Mesothelial cell of epicardium (in vitro differentiated cells): ENCODE measurements around the gene PPP2R3A. TPM values are rescaled to one million over a fixed set of nuclear protein-coding genes. Genes with fewer than 3 reads are reported as not detected.

ENCODE experiments used
- DNase-seq, 2 experiments: peaks; one replicate each; pipeline ENCODE4 v3.0.0; 2021; ENCODE audit warnings: low spot score in 2 of 2; ENCODE audit not compliant: unreplicated experiment in 2 of 2
- H3K27ac Mint-ChIP-seq: 2 replicates; pipeline ENCODE4 v1.8.0; 2021; ENCODE audit warnings: mixed read lengths
- H3K27me3 Mint-ChIP-seq: 2 replicates; pipeline ENCODE4 v1.8.0; 2021; ENCODE audit warnings: low read depth, mixed read lengths
- H3K36me3 Mint-ChIP-seq: 2 replicates; pipeline ENCODE4 v1.8.0; 2021; ENCODE audit warnings: mixed read lengths
- H3K4me1 Mint-ChIP-seq: 2 replicates; pipeline ENCODE4 v1.8.0; 2021; ENCODE audit warnings: mixed read lengths
- H3K4me3 Mint-ChIP-seq: 2 replicates; pipeline ENCODE4 v1.8.0; 2021; ENCODE audit warnings: mild to moderate bottlenecking, moderate library complexity, mixed read lengths
- H3K9me3 Mint-ChIP-seq: 2 replicates; pipeline ENCODE4 v1.8.0; 2021; ENCODE audit warnings: mixed read lengths
- CTCF ChIP-seq: fragments of 200-600 bp; sonication (generic); IDR thresholded peaks from one replicate; pipeline ENCODE4 v1.5.0; 2021; ENCODE audit warnings: antibody characterized with exemption; ENCODE audit not compliant: unreplicated experiment
- total RNA-seq: library from RNA; stranded (reverse); gene quantifications from 3 replicates; pipeline ENCODE4 v1.2.1, GENCODE V29; 2021

Gene PPP2R3A
- total RNA-seq, 1 donor from 2014 or later = 18.7 TPM

GRCh38 chr3:135920275-135920674 is 45.3 kb upstream of the PPP2R3A start:
- TF ChIP-seq CTCF = no peak
- no peak for DNase-seq
- Mint-ChIP-seq H3K36me3 (no peaks in the 10 kb centered on the region), H3K9me3 (no peaks in the 10 kb centered on the region), H3K4me3 (no peak overlapping the region), H3K27me3 (no peaks in the 10 kb centered on the region), H3K27ac (no peak overlapping the region), H3K4me1 (no peaks in the 10 kb centered on the region)

- TF ChIP-seq CTCF = no peak
- no peaks in the 10 kb centered on the region for H3K27me3 Mint-ChIP-seq
- DNase-seq = no peak
- peaks cover 10% of the 10 kb centered on the region for H3K4me1 Mint-ChIP-seq
- H3K9me3 Mint-ChIP-seq = no peaks in the 10 kb centered on the region
- H3K36me3 Mint-ChIP-seq = no peaks in the 10 kb centered on the region
- H3K4me3 Mint-ChIP-seq = no peak overlapping the region
- no peak overlapping the region for H3K27ac Mint-ChIP-seq
Observed at GRCh38 chr3:135922903-135923250, 42.7 kb upstream of the PPP2R3A start.

- Mint-ChIP-seq H3K27me3 (no peaks in the 10 kb centered on the region), H3K36me3 (no peaks in the 10 kb centered on the region), H3K9me3 (no peaks in the 10 kb centered on the region), H3K27ac (no peak overlapping the region), H3K4me1 (peaks cover 17% of the 10 kb centered on the region), H3K4me3 (no peak overlapping the region)
- no peak for TF ChIP-seq CTCF
- no peak for DNase-seq
Observed at GRCh38 chr3:135924506-135924905, 41.0 kb upstream of the PPP2R3A start.

GRCh38 chr3:135926664-135927063 is 38.9 kb upstream of the PPP2R3A start:
- TF ChIP-seq CTCF = no peak
- no peaks in the 10 kb centered on the region for H3K27me3 Mint-ChIP-seq
- no peaks in the 10 kb centered on the region for H3K36me3 Mint-ChIP-seq
- no peak overlapping the region for H3K4me3 Mint-ChIP-seq
- no peaks in the 10 kb centered on the region for H3K9me3 Mint-ChIP-seq
- peaks cover 26% of the 10 kb centered on the region for H3K4me1 Mint-ChIP-seq
- no peak for DNase-seq
- no peak overlapping the region for H3K27ac Mint-ChIP-seq

GRCh38 chr3:135927155-135927554 is 38.4 kb upstream of the PPP2R3A start:
- TF ChIP-seq CTCF = no peak
- no peaks in the 10 kb centered on the region for H3K9me3 Mint-ChIP-seq
- H3K4me1 Mint-ChIP-seq = peaks cover 26% of the 10 kb centered on the region
- no peak overlapping the region for H3K4me3 Mint-ChIP-seq
- H3K27me3 Mint-ChIP-seq = no peaks in the 10 kb centered on the region
- no peak for DNase-seq
- no peak overlapping the region for H3K27ac Mint-ChIP-seq
- H3K36me3 Mint-ChIP-seq = no peaks in the 10 kb centered on the region

- no peak for TF ChIP-seq CTCF
- peaks cover 26% of the 10 kb centered on the region for H3K4me1 Mint-ChIP-seq
- no peak for DNase-seq
- no peak overlapping the region for H3K4me3 Mint-ChIP-seq
- H3K36me3 Mint-ChIP-seq = no peaks in the 10 kb centered on the region
- H3K27ac Mint-ChIP-seq = peak overlapping the region; percentile 69
- H3K9me3 Mint-ChIP-seq = no peaks in the 10 kb centered on the region
- H3K27me3 Mint-ChIP-seq = no peaks in the 10 kb centered on the region
Observed at GRCh38 chr3:135929670-135930069, 35.9 kb upstream of the PPP2R3A start.
